IPS-20b (cell line): ENCODE measurements around the gene EFCAB5.
A peak's percentile ranks its signal among the peaks of the same experiment; 100 is the strongest.
"Not testable (repeated sequence)": the region's sequence is repeated elsewhere in the genome, so short reads cannot be mapped to it uniquely, and the experiment has no call there.

Experiments
- H3K27ac ChIP-seq: one replicate; pipeline ENCODE4 v1.5.1; 2013; ENCODE audit warnings: low read length
- H3K27me3 ChIP-seq: 2 replicates; pipeline ENCODE4 v1.6.1; 2013; ENCODE audit warnings: mild to moderate bottlenecking, low read length, inconsistent platforms; ENCODE audit not compliant: insufficient read depth
- H3K36me3 ChIP-seq: 2 replicates; pipeline ENCODE4 v1.6.1; 2013; ENCODE audit warnings: low read depth, mild to moderate bottlenecking, inconsistent platforms, low read length, moderate library complexity; ENCODE audit not compliant: insufficient read depth
- H3K4me1 ChIP-seq: 2 replicates; pipeline ENCODE4 v1.6.1; 2013; ENCODE audit warnings: mild to moderate bottlenecking, control low read depth, inconsistent platforms, low read length, moderate library complexity; ENCODE audit not compliant: insufficient read depth
- H3K4me3 ChIP-seq: 2 replicates; pipeline ENCODE4 v1.5.1; 2013; ENCODE audit warnings: mild to moderate bottlenecking, low read length, inconsistent platforms
- H3K9ac ChIP-seq: 2 replicates; pipeline ENCODE4 v1.6.1; 2013; ENCODE audit warnings: low read depth, mild to moderate bottlenecking, inconsistent platforms, low read length, moderate library complexity
- H3K9me3 ChIP-seq: 2 replicates; pipeline ENCODE4 v1.6.1; 2013; ENCODE audit warnings: mild to moderate bottlenecking, low read depth, low read length, inconsistent platforms; ENCODE audit not compliant: insufficient read depth

EFCAB5 gene

DNA sequence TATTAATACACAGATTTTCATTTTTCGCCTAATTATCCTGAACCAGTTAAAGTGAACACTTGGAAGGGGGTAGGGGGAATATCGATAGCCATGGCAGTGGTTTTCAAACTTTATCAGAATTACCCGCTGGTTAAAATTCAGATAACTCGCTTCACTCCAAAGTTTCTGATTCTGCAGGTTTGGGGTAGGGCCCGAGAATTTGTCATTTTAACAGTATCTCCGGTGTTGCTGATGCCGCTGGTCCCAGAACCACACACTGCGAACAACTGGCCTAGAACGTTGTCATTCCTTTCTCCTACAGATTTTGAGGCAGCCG is 174.9 kb downstream of the EFCAB5 start:
- Histone ChIP-seq H3K4me1 (no peaks in the 10 kb centered on the region), H3K9me3 (no peaks in the 10 kb centered on the region), H3K27ac (peak overlapping the region; percentile 99), H3K27me3 (no peaks in the 10 kb centered on the region), H3K4me3 (peak overlapping the region; percentile 94), H3K36me3 (peaks cover 21% of the 10 kb centered on the region), H3K9ac (peak overlapping the region; percentile 100)

DNA sequence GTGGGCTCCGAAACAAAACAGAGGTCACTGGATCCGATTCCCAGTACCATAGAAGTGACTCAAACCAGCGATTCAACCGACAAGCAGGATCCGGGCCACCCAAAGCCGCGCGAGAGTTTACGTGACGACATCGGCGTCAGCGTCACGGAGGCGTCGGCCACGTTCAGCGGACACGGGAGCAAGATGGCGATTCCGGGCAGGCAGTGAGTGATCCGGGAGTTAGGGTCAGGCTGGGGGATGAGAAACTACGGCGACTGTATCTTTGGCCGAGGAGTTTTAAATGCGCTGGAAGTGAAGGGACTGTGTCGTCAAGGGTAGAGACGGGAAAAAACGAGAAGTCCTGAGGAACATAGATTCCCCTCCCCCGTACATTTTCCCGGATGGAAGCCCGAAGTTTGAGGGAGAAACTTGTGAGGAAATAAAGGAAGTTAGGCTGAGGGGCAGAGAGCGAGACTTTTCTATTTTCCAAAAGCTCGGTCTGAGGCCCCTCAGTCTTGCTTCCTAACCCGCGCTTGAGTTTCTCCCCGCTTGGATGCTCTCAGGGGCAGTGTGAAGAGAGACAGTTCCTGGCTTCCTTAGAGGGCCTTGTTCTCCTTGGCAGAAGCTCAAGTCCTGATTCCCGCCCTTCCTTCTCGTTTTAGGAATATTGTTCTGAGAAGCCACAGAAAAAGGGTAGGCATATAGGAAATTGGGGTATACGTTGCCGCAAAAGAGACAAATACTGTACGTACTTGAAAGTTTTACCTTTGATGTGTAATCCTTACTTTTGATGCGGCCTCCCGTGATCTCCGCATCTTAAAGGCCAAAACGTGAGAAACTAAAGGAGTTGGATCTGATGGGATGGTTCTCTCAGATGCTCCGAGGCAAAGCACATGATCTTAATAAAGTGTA is 175.5 kb downstream of the EFCAB5 start, which contains the start of gene NSRP1:
Gene NSRP1 (plus strand): TSS at position 156 of the 891 bp plus-strand sequence. CDS start 28 bp downstream, at position 184.
- peak within 1 kb of the TSS; percentile 99 for H3K27ac ChIP-seq
- H3K9ac ChIP-seq = peak within 1 kb of the TSS; percentile 100
- peak within 1 kb of the TSS; percentile 94 for H3K4me3 ChIP-seq
- no peaks in the 10 kb centered on the region for H3K9me3 ChIP-seq
- peaks cover 22% of the 10 kb centered on the region for H3K36me3 ChIP-seq
- H3K27me3 ChIP-seq = no peaks in the 10 kb centered on the region
- no peaks in the 10 kb centered on the region for H3K4me1 ChIP-seq

DNA sequence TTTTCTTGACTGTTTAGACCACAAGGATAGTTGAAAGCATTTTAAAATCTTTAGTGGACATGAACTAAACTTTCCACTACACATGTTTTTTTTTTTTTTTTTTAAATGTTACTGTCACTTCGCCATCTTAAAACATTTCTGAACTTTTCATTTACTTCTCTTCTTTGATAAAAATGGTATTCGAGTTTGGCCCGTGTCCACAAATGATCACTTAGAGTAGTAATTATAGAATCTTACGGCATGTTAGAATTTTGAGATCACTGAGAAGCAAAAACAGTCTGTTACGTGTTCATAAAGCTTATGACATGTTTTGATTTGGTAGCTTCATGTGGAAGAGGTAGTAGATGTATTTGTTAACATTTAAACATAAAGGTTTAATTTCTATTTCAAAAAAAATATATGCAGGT is 176.2 kb downstream of the EFCAB5 start:
- Histone ChIP-seq H3K27ac (peak overlapping the region; percentile 99), H3K9me3 (no peaks in the 10 kb centered on the region), H3K9ac (peak overlapping the region; percentile 100), H3K36me3 (peaks cover 24% of the 10 kb centered on the region), H3K27me3 (no peaks in the 10 kb centered on the region), H3K4me1 (no peaks in the 10 kb centered on the region), H3K4me3 (peak overlapping the region; percentile 94)

DNA sequence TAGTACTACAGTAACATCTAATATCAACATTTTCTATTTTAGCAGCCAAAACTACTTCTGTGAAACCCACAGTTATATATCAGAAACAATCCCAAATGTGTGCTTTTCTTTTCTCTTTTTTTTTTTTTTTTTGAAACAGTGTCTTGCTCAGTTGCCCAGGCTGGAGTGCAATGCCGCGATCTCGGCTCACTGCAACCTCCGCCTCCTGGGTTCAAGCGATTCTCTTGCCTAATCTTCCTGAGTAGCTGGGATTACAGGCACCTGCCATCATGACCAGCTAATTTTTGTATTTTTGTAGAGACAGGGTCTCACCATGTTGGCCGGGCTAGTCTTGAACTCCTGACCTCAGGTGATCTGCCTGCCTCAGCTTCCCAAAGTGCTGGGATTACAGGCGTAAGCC is 177.2 kb downstream of the EFCAB5 start:
- H3K4me1 ChIP-seq, H3K27me3 ChIP-seq, H3K9ac ChIP-seq, H3K27ac ChIP-seq, H3K9me3 ChIP-seq: not testable (repeated sequence)
- Histone ChIP-seq H3K36me3 (peaks cover 28% of the 10 kb centered on the region), H3K4me3 (peak overlapping the region; percentile 94; the same call in 1 of the 2 replicates)

DNA sequence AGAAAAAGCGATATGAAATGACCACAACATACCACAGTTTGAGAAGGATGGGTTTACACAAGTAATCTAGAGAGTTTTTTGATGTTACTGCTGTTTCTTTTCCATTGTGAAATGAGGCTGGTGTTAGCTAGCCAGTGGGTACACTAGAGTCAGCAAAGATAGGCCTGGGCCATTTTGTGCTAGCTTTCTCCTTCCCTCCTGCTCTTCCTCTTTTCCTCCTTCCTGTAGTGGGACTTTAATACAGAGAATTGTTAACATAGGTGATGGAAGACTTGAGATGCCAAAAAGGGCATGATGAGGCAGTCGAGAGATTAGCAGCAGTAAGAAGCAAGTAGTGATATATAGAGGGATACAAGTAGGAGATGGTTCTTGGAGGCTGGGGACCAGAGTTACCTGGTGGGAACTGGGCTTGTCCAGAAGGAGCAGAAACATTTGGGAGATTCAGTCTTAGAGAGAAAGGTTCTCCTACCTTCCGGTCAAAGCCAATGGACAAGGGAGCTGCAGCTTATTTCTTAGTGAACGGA is 182.9 kb downstream of the EFCAB5 start:
- Histone ChIP-seq H3K4me1 (no peaks in the 10 kb centered on the region), H3K27ac (no peak overlapping the region), H3K9ac (no peak overlapping the region), H3K36me3 (peaks cover 66% of the 10 kb centered on the region), H3K9me3 (no peaks in the 10 kb centered on the region), H3K4me3 (no peak overlapping the region), H3K27me3 (no peaks in the 10 kb centered on the region)

DNA sequence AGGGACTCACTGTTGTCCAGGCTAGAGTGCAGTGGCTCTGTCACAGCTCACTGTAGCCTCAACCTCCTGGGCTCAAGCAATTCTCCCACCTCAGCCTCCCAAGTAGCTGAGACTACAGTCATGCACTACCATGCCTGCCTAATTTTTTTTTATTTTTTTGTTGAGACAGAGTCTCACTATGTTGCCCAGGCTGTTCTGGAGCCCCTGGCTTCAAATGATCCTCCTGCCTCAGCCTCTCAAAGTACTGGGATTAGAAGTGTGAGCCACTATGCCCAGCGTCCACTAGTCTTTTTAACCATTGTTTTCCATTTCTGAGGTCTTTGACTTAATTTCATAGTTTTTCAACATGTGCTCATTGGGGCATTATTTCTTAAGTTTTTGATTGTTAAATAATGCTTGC is 188.7 kb downstream of the EFCAB5 start:
- peaks cover 11% of the 10 kb centered on the region; the same call in 1 of the 2 replicates for H3K4me1 ChIP-seq
- no peaks in the 10 kb centered on the region for H3K27me3 ChIP-seq
- H3K9ac ChIP-seq = no peak overlapping the region
- peaks cover 62% of the 10 kb centered on the region for H3K36me3 ChIP-seq
- no peak overlapping the region for H3K4me3 ChIP-seq
- H3K9me3 ChIP-seq = no peaks in the 10 kb centered on the region
- H3K27ac ChIP-seq = peak overlapping the region; percentile 55

DNA sequence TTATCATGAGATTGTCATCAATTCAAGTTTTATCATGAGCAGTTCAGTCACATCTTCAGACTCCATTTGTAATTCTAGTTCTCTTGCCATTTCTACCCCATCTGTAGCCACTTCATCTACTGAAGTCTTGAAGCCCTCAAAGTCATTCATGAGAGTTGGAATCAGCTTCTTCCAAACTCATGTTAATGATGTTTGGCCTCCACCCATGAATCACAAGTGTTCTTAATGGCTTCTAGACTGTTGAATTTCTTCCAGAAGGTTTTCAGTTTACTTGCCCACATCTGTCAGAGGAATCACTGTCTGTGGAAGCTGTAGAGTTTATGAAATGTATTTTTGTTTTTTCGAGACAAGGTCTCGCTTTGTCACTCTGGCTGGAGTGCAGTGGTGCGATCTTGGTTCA is 191.2 kb downstream of the EFCAB5 start:
- Histone ChIP-seq H3K36me3 (peaks cover 56% of the 10 kb centered on the region), H3K9ac (no peak overlapping the region), H3K4me1 (peaks cover 11% of the 10 kb centered on the region; the same call in 1 of the 2 replicates), H3K27me3 (no peaks in the 10 kb centered on the region), H3K27ac (no peak overlapping the region), H3K9me3 (no peaks in the 10 kb centered on the region), H3K4me3 (no peak overlapping the region)

DNA sequence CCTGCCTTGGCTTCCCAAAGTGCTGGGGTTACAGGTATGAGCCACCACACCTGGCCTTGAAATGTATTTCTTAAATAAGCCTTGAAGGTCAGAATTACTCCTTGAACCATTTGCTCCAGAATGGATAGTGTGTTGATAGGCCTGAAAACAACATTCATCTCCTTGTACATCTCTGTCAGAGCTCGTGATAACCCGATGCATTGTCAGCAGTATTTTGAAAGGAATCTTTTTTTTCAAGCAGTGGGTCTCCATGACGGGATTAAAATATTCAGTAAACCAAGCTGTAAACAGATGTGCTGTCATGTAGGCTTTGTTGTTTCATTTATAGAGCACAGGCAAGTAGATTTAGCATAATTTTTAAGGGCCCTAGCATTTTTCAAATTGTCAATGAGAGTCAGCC is 191.8 kb downstream of the EFCAB5 start:
- H3K9me3 ChIP-seq = no peaks in the 10 kb centered on the region

DNA sequence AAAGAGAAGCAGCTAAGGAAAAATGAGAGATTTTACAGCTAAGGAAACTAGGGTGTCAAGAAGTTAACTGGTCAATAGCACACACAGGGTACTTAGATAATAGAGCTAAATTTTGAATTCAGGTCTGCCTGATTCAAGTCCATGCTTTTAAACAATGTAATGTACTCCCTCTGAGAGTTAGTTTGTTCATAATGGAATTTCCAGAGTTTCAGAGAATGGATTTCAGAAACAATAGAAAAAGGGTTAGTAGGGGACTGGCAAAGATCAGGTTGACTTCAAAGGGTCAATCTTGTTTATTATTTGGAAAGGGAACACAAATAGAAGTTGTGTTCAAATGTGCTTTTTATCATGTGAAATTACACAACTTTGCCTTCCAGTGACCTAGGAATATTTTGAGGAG is 193.1 kb downstream of the EFCAB5 start:
- Histone ChIP-seq H3K9me3 (no peaks in the 10 kb centered on the region), H3K36me3 (peaks cover 45% of the 10 kb centered on the region), H3K4me1 (peaks cover 11% of the 10 kb centered on the region; the same call in 1 of the 2 replicates), H3K27me3 (no peaks in the 10 kb centered on the region), H3K27ac (no peak overlapping the region), H3K9ac (no peak overlapping the region), H3K4me3 (no peak overlapping the region)

More for the DNA sequence above, 191.8 kb downstream of the EFCAB5 start:
- H3K36me3 ChIP-seq = peaks cover 56% of the 10 kb centered on the region
- H3K4me3 ChIP-seq = no peak overlapping the region
- H3K27ac ChIP-seq = no peak overlapping the region
- H3K9ac ChIP-seq = no peak overlapping the region
- peaks cover 11% of the 10 kb centered on the region; the same call in 1 of the 2 replicates for H3K4me1 ChIP-seq
- H3K27me3 ChIP-seq = no peaks in the 10 kb centered on the region

DNA sequence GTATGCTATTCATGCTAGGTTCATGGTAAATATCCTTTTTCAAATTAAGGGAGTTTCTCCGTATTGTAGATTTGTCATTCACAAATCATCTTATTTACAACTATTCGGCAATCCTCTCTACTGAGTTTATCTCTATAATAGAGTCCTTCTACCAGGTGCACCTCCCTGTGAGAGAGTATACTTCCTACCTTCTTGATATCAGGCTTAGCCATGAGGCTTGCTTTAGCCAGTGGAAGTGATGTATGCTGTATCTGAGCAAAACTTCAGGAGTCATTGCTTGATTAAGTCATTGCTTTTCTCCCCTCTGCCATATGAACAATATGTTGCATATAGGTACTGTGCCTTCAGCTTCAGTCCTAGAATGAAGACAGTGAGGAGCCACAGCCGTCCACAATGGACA is 195.7 kb downstream of the EFCAB5 start:
- Histone ChIP-seq H3K36me3 (peaks cover 45% of the 10 kb centered on the region), H3K9me3 (no peaks in the 10 kb centered on the region), H3K27me3 (no peaks in the 10 kb centered on the region), H3K9ac (no peak overlapping the region), H3K4me3 (no peak overlapping the region), H3K27ac (no peak overlapping the region), H3K4me1 (no peaks in the 10 kb centered on the region)

DNA sequence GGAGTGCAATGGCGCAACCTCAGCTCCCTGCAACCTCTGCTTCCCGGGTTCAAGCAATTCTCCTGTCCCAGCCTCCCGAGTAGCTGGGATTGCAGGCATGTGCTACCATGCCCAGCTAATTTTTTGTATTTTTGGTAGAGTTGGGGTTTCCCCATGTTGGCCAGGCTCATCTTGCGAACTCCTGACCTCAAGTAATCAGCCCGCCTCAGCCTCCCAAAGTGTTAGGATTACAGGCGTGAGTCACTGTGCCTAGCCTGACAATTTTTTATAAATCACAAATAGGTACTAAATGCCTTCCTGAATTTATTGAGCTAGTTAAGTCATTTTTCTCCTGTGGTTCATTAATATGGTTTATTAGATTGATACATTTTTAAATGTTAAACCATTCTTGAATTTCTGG is 206.4 kb downstream of the EFCAB5 start:
- not testable (repeated sequence) for H3K27ac ChIP-seq, H3K9ac ChIP-seq, H3K4me1 ChIP-seq, H3K36me3 ChIP-seq, H3K4me3 ChIP-seq, H3K9me3 ChIP-seq, H3K27me3 ChIP-seq

DNA sequence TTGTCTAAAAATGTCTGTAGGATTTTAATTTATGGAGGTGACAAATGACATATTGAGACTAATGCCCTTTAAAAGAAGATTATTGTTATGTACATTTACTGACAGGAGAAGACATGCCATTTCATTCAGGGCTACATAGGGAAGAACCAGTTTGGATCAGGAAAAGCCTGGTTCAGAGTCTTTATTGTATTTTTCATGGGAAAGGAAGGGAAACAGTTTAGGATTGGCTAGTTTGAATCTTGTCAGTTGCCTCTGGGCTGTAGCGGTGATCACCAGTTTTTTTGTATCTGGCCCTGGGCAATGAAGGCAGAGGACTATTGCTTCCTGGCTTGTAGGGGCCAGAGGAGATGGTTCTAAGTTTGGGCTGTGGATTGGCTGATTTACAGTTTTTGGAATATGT is 206.9 kb downstream of the EFCAB5 start:
- Histone ChIP-seq H3K4me3 (no peak overlapping the region), H3K36me3 (no peaks in the 10 kb centered on the region), H3K27ac (no peak overlapping the region), H3K4me1 (peaks cover 4% of the 10 kb centered on the region; the same call in 1 of the 2 replicates), H3K27me3 (no peaks in the 10 kb centered on the region), H3K9me3 (no peaks in the 10 kb centered on the region), H3K9ac (no peak overlapping the region)
